Calu3 (cell line): ENCODE data around the gene IL1RAPL2. TPM values are rescaled to one million over a fixed set of nuclear protein-coding genes. Genes with fewer than 3 reads are reported as not detected.

ENCODE experiments used
- BruUV-seq: library from RNA; stranded (reverse); fragments of 400-500 nt; replicated peaks from 2 replicates; lab custom pipeline; 2021; lab: Mats Ljungman, UMichigan
- CTCF ChIA-PET: fragments of 300-600 bp; sonication (Branson Sonifier 250); formaldehyde crosslinking; loops from one replicate; lab custom pipeline; 2022; ENCODE audit warnings: antibody characterized with exemption; lab: Charles Lee
- DNase-seq: peaks from one replicate; pipeline ENCODE4 v3.0.0; 2022
- H3K27ac Mint-ChIP-seq: one replicate; pipeline ENCODE4 v1.8.0; 2022; ENCODE audit warnings: mixed read lengths; ENCODE audit not compliant: unreplicated experiment
- H3K27me3 Mint-ChIP-seq: one replicate; pipeline ENCODE4 v1.8.0; 2022; ENCODE audit warnings: mixed read lengths; ENCODE audit not compliant: unreplicated experiment
- H3K36me3 Mint-ChIP-seq: one replicate; pipeline ENCODE4 v1.8.0; 2022; ENCODE audit warnings: mild to moderate bottlenecking, moderate library complexity, mixed read lengths; ENCODE audit not compliant: insufficient read depth, unreplicated experiment
- H3K4me1 Mint-ChIP-seq: one replicate; pipeline ENCODE4 v1.8.0; 2022; ENCODE audit warnings: mild to moderate bottlenecking, low read depth, mixed read lengths; ENCODE audit not compliant: unreplicated experiment
- H3K4me3 Mint-ChIP-seq: one replicate; pipeline ENCODE4 v1.8.0; 2022; ENCODE audit warnings: mild to moderate bottlenecking, low read depth, moderate library complexity, mixed read lengths; ENCODE audit not compliant: unreplicated experiment
- H3K9me3 Mint-ChIP-seq: one replicate; pipeline ENCODE4 v1.8.0; 2022; ENCODE audit warnings: low read depth, mixed read lengths; ENCODE audit not compliant: unreplicated experiment
- CTCF ChIP-seq: fragments of 200-600 bp; IDR thresholded peaks from one replicate; pipeline ENCODE4 v1.8.0; 2022; ENCODE audit warnings: antibody characterized with exemption; ENCODE audit not compliant: unreplicated experiment
- intact Hi-C: fragments of 100-400 bp; cut with micrococcal nuclease; formaldehyde crosslinking; loops from one replicate; pipeline ENCODE4 v1.10.0; 2022; ENCODE audit not compliant: unreplicated experiment
- total RNA-seq: library from RNA; stranded (reverse); gene quantifications from 2 replicates; pipeline ENCODE4 v1.2.3, GENCODE V29; 2022

Gene IL1RAPL2
- total RNA-seq, 1 experiment from 2014 or later, result not detected

GRCh38 chrX:105650986-105651385 lies 1085.0 kb downstream of the IL1RAPL2 start:
- no peaks in the 10 kb centered on the region for H3K4me1 Mint-ChIP-seq
- H3K27me3 Mint-ChIP-seq, result no peaks in the 10 kb centered on the region
- TF ChIP-seq CTCF, result no peak
- H3K36me3 Mint-ChIP-seq, result no peaks in the 10 kb centered on the region
- DNase-seq, result no peak
- no TSS peak for BruUV-seq
- no peak overlapping the region for H3K27ac Mint-ChIP-seq
- H3K9me3 Mint-ChIP-seq, result peaks cover 2% of the 10 kb centered on the region
- no peak overlapping the region for H3K4me3 Mint-ChIP-seq
- CTCF ChIA-PET, result no interaction called here
- intact Hi-C loops, result no loop called here

- intact Hi-C loops, result no loop called here
- TF ChIP-seq CTCF, result no peak
- Mint-ChIP-seq H3K4me1 (no peaks in the 10 kb centered on the region), H3K9me3 (peaks cover 3% of the 10 kb centered on the region), H3K27ac (no peak overlapping the region), H3K27me3 (no peaks in the 10 kb centered on the region), H3K36me3 (no peaks in the 10 kb centered on the region), H3K4me3 (no peak overlapping the region)
- no peak for DNase-seq
- BruUV-seq, result no TSS peak
- CTCF ChIA-PET, result no interaction called here
Observed at GRCh38 chrX:105653891-105654290, 1087.9 kb downstream of the IL1RAPL2 start.

GRCh38 chrX:105658136-105658535 lies 1092.1 kb downstream of the IL1RAPL2 start:
- peaks cover 6% of the 10 kb centered on the region for H3K9me3 Mint-ChIP-seq
- H3K4me3 Mint-ChIP-seq, result no peak overlapping the region
- H3K27ac Mint-ChIP-seq, result no peak overlapping the region
- TF ChIP-seq CTCF, result no peak
- no peaks in the 10 kb centered on the region for H3K36me3 Mint-ChIP-seq
- CTCF ChIA-PET, result no interaction called here
- intact Hi-C loops, result no loop called here
- BruUV-seq, result no TSS peak
- H3K4me1 Mint-ChIP-seq, result no peaks in the 10 kb centered on the region
- DNase-seq, result no peak
- H3K27me3 Mint-ChIP-seq, result no peaks in the 10 kb centered on the region

- DNase-seq, result no peak
- no peaks in the 10 kb centered on the region for H3K27me3 Mint-ChIP-seq
Observed at GRCh38 chrX:105662248-105662647, 1096.2 kb downstream of the IL1RAPL2 start.

More at GRCh38 chrX:105662248-105662647, 1096.2 kb downstream of the IL1RAPL2 start:
- Mint-ChIP-seq H3K27ac (no peak overlapping the region), H3K36me3 (no peaks in the 10 kb centered on the region), H3K9me3 (peaks cover 5% of the 10 kb centered on the region), H3K4me1 (no peaks in the 10 kb centered on the region), H3K4me3 (no peak overlapping the region)
- TF ChIP-seq CTCF, result no peak
- intact Hi-C loops, result no loop called here
- CTCF ChIA-PET, result no interaction called here
- no TSS peak for BruUV-seq
